G401 (cell line): ENCODE results near the gene SARNP. TPM values are rescaled to one million over a fixed set of nuclear protein-coding genes. Genes with fewer than 3 reads are reported as not detected.

Experiments
- DNase-seq: peaks from one replicate; pipeline ENCODE4 v3.0.0-alpha.2; 2015; ENCODE audit warnings: low spot score
- in situ Hi-C: cut with HindIII; loops from 2 replicates; pipeline ENCODE4 v1.10.0; 2016; ENCODE audit warnings: low sequenced_read_pairs, mixed read lengths
- total RNA-seq: library from RNA; depleted of rRNA; stranded (reverse); fragments of >200 nt; shearing (Covaris generic); gene quantifications from 2 replicates; pipeline ENCODE4 v1.2.3, GENCODE V29; 2014

SARNP gene
- total RNA-seq, 1 experiment from 2014 or later = 272 TPM

- peak; percentile 20 for DNase-seq
- in situ Hi-C loops = no loop called here
Measured at GRCh38 chr12:55746174-55746912, 71.2 kb downstream of the SARNP start.

DNA sequence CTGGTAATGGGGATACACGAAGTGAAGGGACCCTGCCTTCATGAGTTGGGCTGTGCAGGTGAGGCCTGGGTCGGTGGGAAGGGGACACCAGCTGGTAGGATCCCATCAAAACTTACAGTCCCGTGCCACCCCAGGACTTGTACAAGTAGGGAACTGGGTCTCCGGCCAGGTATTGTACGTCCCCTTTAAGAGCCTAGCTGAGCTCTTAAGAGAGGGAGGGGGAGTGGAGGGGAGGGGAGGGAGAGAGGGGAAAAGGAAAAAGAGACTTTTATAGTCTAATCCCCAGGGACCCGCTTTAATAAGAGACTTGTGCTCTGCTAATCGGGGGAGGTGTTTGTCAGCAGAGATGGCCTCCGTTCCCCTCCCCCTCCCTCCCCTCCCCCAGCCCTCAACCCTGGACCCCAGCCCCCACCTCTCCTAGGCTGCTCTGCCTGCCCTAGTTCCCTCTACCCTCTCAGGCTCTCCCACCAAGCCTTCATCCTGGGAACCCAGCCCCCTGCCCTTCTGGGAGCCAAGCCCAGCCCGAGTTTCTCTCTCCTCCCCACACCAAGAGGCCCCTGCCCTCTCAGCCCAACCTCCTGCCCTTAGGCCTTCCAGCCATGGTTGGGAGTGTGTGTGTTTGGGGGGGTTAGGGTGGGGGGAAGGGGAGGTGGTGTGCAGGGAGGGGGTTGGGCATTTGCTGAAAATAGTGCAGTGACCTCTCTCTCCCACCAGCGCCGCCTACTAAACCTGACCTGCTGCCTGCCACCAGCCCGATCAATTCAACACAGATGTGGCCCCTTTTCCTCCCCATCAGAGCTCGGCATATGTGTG, 72.0 kb downstream of the SARNP start:
- in situ Hi-C loops = no loop called here

GRCh38 chr12:55744340-55745030, 73.0 kb downstream of the SARNP start:
- DNase-seq = no peak
- in situ Hi-C loops = no loop called here

More for the DNA sequence above, 72.0 kb downstream of the SARNP start:
- peak; percentile 63 for DNase-seq

GRCh38 chr12:55743406-55744339, 73.9 kb downstream of the SARNP start:
- in situ Hi-C loops = no loop called here
- peak; percentile 43 for DNase-seq

DNA sequence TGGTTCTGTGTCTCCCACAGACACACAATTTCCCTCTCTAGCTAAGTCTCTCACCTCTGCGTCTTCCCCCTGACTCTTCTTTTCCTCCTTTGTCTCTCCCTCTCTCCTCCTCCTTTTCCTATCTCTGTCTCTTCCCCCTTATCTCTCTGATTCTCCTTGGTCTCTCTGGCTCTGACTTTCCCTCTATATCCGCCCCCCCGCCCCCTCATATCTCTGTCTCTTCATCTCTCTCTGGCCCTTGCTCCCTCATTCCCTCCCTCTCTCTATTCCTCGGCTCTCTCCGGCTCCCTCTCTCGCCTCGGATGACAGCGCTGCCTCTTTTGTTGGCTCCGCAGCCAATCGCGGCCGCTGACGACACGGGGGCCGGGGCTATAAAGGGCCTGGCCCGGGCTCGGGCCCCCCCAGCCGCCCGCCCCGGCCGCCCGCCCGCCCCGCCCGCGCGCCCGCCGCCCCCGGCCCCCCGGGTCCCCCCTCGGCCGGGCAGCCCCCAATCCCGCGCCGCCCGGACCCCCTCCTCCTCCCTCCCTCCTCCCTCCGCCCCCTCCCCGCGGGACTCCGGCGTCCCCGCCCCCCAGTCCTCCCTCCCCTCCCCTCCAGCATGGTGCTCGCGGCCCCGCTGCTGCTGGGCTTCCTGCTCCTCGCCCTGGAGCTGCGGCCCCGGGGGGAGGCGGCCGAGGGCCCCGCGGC, 74.7 kb downstream of the SARNP start, which contains the start of gene GDF11:
Gene GDF11 (plus strand): TSS at position 404 of the 687 bp plus-strand sequence. CDS start 195 bp downstream, at position 599.
- DNase-seq = peak; percentile 87
- in situ Hi-C loops = no loop called here

DNA sequence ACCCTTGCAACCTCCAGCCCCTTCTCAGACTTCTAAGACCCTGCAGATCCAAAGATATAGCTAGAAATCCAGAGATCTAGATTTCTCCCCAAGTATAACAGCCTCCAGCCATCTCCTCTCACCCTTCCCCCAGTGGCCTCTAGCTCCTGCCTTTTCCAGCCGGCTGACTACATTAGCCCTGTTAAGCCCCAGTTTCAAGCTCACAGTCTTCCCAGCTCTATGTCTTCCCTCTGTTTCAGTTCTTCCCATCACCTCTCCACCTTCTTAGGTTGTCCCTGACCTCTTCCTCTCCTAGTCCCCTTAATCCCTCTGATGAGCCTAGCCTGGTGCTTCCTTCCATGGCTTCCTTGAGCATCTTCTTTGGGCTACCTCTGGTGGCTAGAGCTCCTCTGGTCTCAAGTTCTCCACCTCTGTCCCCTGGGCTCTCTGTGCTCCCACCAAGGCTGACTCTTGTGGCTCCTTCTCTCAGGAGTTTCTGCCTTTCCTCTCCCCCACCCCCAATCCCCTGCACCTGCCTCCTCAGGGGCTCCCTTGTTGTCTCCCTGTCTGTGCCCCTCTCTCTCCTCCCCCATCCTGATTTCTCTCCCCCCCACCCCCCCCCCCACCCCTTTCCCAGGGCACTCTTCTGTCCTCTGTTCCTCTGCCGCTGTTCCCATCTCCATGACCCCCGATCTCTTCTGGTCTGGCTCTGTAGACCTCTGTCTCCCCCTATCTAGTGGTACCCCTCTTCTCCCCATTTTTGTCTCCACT, 75.4 kb downstream of the SARNP start:
- no peak for DNase-seq
- in situ Hi-C loops = no loop called here

GRCh38 chr12:55739025-55739378, 78.5 kb downstream of the SARNP start:
- in situ Hi-C loops = no loop called here
- DNase-seq = no peak

DNA sequence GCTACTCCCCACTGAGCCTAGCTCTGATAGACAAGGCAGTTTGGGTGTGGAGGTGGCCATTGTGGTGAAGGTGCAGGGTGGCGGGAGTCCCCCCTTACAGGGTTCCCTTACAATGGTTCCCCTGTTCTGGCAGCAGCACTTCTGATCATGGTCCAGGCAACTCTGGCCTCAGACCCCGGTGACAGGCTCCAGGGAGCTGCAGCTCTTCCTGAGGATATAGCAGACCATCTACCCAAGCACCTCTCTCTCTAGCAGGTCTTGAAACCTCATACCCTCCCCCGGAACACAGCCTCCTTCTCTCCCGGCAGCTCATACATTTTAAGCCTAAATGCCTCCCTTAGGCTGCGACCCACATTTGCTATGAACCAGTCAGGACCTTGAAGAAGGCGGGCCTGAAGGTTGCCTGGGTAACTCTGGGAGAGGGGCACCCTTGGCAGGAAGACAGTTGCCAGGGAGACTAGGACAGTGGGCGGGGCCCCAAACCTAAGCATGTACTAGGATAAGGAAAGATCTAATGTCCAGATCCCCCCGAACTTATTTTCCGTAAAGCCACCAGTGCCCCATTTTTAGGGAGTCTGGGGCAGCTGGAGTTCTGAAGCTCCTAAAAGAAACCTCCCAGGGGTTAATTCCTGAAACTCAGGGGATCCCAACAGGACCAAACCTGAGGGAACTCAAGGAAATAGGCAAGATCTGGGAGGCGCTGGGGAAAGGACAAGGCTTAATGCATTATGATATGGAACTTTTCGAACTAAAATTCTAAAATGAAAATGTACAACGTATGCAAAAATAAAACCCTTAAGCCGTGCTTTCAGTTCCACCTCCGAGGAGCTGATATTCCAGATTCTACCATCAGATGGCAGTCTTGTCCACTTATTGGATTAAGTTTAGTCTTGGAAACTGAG, 79.2 kb downstream of the SARNP start:
- peak; percentile 94 for DNase-seq
- in situ Hi-C loops = no loop called here

- no peak for DNase-seq
- in situ Hi-C loops = no loop called here
Measured at GRCh38 chr12:55737581-55738122, 79.9 kb downstream of the SARNP start.

DNA sequence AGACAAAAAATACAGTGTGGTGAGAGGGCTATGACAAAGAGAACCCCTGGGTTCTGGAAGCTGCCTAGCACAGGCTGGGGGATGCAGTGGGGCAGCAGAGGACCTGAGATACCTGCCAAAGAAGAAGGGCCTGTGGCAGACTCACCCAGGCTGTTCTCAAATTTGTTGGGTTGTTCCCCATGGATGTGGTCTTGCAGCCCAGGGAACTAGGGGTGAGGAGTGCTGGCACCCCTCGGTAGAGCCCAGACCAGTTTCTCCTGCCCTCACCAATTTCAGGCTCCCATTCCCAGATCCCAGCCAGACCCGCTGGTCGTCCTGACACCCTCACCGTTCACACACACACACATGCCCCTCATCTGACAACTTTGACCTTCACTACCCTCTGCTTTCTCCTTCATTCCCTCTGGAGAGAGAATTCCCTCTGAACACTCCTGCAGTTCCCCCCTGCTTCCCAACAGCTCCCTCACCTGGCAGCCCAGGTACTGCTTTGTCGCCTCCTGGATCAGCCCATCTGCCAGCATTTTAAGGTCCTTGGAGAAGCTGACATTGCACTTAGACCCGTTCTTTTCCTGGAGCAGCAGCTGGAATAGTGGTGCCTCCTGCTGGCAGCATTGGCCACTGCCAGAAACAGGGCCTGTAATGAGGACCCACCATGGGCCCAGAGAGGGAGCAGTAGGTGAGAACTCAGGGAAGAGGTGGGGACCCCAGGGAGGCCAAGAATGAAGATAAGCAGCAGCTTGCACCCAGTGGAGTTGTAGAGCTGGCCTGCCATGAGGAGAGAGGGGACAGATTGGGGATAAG, 80.5 kb downstream of the SARNP start:
- in situ Hi-C loops = no loop called here
- DNase-seq = peak; percentile 63

GRCh38 chr12:55736076-55736475, 81.4 kb downstream of the SARNP start:
- DNase-seq = no peak
- in situ Hi-C loops = no loop called here

DNA sequence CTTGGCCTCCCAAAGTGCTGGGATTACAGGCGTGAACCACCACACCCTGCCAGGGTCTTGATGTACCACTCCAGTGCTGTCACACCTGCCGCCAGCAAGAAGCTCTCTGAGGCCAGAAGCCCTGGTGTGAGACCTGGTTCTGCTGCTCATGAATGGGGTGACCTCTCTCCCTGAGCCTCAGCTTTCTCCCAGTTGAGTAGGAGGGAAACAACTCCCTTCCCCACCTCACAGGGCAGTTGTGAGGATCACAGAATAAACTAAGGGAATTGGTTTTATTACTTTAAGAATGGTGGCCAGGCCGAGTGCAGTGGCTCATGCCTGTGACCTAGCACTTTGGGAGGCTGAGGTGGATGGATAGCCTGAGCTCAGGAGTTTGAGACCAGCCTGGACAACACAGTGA, 82.9 kb downstream of the SARNP start:
- in situ Hi-C loops = no loop called here
- DNase-seq = no peak

DNA sequence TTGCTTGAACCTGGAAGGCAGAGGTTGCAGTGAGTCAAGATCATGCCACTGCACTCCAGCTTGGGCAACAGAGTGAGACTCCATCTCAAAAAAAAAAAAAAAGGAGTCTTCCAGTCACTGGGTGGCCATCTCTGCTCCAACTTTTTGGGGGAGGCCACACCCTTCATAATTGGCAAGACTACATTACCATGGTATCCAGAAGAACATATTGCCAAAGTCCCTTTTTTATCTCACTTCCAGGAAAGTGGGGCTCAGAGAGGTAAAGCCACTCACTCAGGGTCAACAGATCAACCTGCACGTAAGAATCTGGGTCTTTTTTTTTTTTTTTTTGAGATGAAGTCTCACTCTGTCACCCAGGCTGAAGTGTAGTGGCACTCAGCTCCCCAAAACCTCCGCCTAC, 83.7 kb downstream of the SARNP start:
- no peak for DNase-seq
- in situ Hi-C loops = no loop called here

DNA sequence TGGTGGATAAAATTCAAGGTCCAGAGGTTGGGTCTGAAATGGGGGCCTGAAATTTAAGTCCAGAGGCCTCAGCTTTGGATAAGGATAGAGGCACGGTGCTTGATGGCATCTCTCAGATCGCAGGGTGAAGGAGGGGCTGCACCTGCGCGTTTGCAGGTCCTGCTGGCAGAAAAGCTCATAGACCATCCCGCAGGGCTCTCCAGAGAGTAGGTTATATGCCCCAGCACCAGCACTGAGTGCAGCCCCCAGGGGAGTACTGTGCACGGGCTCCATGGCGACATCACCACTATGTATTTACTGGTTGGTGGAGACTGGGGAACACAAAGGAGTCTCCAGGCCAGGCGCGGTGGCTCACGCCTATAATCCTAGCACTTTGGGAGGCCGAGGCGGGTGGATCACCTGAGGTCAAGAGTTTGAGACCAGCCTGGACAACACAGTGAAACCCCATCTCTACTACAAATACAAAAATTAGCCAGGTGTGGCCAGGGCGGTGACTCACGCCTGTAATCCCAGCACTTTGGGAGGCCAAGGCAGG, 84.4 kb downstream of the SARNP start:
- no peak for DNase-seq
- in situ Hi-C loops = no loop called here

- DNase-seq = no peak
- in situ Hi-C loops = no loop called here
Measured at GRCh38 chr12:55732288-55732687, 85.2 kb downstream of the SARNP start.
